PC-3 (cell line): Measurements from ENCODE around the gene PLA2G4A. TPM values are rescaled to one million over a fixed set of nuclear protein-coding genes. Genes with fewer than 3 reads are reported as not detected.
A peak's percentile ranks its signal among the peaks of the same experiment; 100 is the strongest.

Experiments
- ATAC-seq: fragments of 200-7000 bp; cut with Tn5 transposase; 2 replicates; pipeline ENCODE4 v1.9.1; 2020; ENCODE audit warnings: mild to moderate bottlenecking, moderate library complexity
- BruUV-seq: library from RNA; stranded (reverse); fragments of 400-500 nt; replicated peaks from 2 replicates; lab custom pipeline; 2021; lab: Mats Ljungman, UMichigan
- CTCF ChIA-PET: fragments of 300-600 bp; sonication (Branson Sonifier 250); formaldehyde crosslinking; loops from one replicate; lab custom pipeline; 2022; ENCODE audit warnings: antibody characterized with exemption; lab: Charles Lee
- POLR2A ChIA-PET: fragments of 300-600 bp; sonication (Branson Sonifier 250); formaldehyde crosslinking; loops from one replicate; lab custom pipeline; 2022; ENCODE audit warnings: antibody characterized with exemption; ENCODE audit not compliant: unreplicated experiment; lab: Charles Lee
- DNase-seq: peaks from one replicate; pipeline ENCODE4 v3.0.0-alpha.2; 2015
- H2AFZ ChIP-seq: fragments of 300-600 bp; sonication (generic); 2 replicates; pipeline ENCODE4 v1.6.0; 2016; ENCODE audit warnings: antibody characterized with exemption, low read length
- H3F3A ChIP-seq: fragments of 300-600 bp; sonication (generic); one replicate; pipeline ENCODE4 v1.6.0; 2017; ENCODE audit warnings: antibody characterized with exemption, low read length, control low read depth, mild to moderate bottlenecking; ENCODE audit not compliant: unreplicated experiment
- H3K27ac ChIP-seq: fragments of 300-600 bp; sonication (generic); 2 replicates; pipeline ENCODE4 v1.5.1; 2016; ENCODE audit warnings: mild to moderate bottlenecking, low read length
- H3K27me3 ChIP-seq: fragments of 300-600 bp; sonication (generic); 2 replicates; pipeline ENCODE4 v1.6.1; 2016; ENCODE audit warnings: low read length, mixed read lengths
- H3K36me3 ChIP-seq: fragments of 300-600 bp; sonication (generic); 2 replicates; pipeline ENCODE4 v1.6.1; 2016; ENCODE audit warnings: low read depth, mixed run types, low read length, mixed read lengths
- H3K4me1 ChIP-seq: fragments of 300-600 bp; sonication (generic); 2 replicates; pipeline ENCODE4 v1.5.1; 2016; ENCODE audit warnings: low read length; ENCODE audit not compliant: insufficient read depth
- H3K4me2 ChIP-seq: fragments of 300-600 bp; sonication (generic); 2 replicates; pipeline ENCODE4 v1.6.0; 2016; ENCODE audit warnings: low read length
- H3K4me3 ChIP-seq: fragments of 300-600 bp; sonication (generic); 2 replicates; pipeline ENCODE4 v1.5.1; 2016; ENCODE audit warnings: mild to moderate bottlenecking, low read length, mixed read lengths
- H3K79me2 ChIP-seq: fragments of 300-600 bp; sonication (generic); 2 replicates; pipeline ENCODE4 v1.6.1; 2017; ENCODE audit warnings: low read length, mixed read lengths
- H3K9ac ChIP-seq: fragments of 300-600 bp; sonication (generic); 2 replicates; pipeline ENCODE4 v1.6.0; 2016; ENCODE audit warnings: mild to moderate bottlenecking, low read length
- H3K9me2 ChIP-seq: fragments of 300-600 bp; sonication (generic); replicated peaks from 2 replicates; pipeline ENCODE4 v1.6.1; 2016; ENCODE audit warnings: mixed run types, low read length, mixed read lengths
- H3K9me3 ChIP-seq: fragments of 300-600 bp; sonication (generic); 2 replicates; pipeline ENCODE4 v1.6.1; 2016; ENCODE audit warnings: low read length, mixed read lengths
- H4K20me1 ChIP-seq: fragments of 300-600 bp; sonication (generic); 2 replicates; pipeline ENCODE4 v1.6.1; 2016; ENCODE audit warnings: low read length, mixed read lengths
- CTCF ChIP-seq: fragments of 300-600 bp; sonication (generic); conservative IDR thresholded peaks from 2 replicates; pipeline ENCODE4 v1.5.1; 2017; ENCODE audit warnings: antibody characterized with exemption, low read depth, mild to moderate bottlenecking, low read length
- EZH2 ChIP-seq: fragments of 300-600 bp; sonication (generic); IDR thresholded peaks from one replicate; pipeline ENCODE4 v1.6.1; 2017; ENCODE audit warnings: antibody characterized with exemption, mild to moderate bottlenecking, low read length; ENCODE audit not compliant: unreplicated experiment
- EZH2phosphoT487 ChIP-seq: fragments of 300-600 bp; sonication (generic); IDR thresholded peaks from 2 replicates; pipeline ENCODE4 v1.6.1; 2018; ENCODE audit warnings: mild to moderate bottlenecking, antibody characterized with exemption, low read length, borderline replicate concordance
- intact Hi-C: fragments of 100-400 bp; cut with micrococcal nuclease; formaldehyde crosslinking; loops from 2 replicates; pipeline ENCODE4 v1.9.0; 2023
- total RNA-seq: library from RNA; depleted of rRNA; stranded (reverse); fragments of >200 nt; gene quantifications from 2 replicates; pipeline ENCODE4 v1.2.3, GENCODE V29; 2014; rRNA removed

Gene PLA2G4A
- total RNA-seq, 1 experiment from 2014 or later = 2.3 TPM

GRCh38 chr1:187033693-187034390 lies 205.1 kb downstream of the PLA2G4A start:
- DNase-seq = no peak
- Histone ChIP-seq H3K27ac (no peak overlapping the region), H3F3A (no peaks in the 10 kb centered on the region), H3K4me1 (peaks cover 8% of the 10 kb centered on the region), H3K9me2 (no peaks in the 10 kb centered on the region), H3K79me2 (no peaks in the 10 kb centered on the region), H3K4me2 (no peak overlapping the region), H3K36me3 (no peaks in the 10 kb centered on the region), H3K9me3 (no peaks in the 10 kb centered on the region), H3K4me3 (no peak overlapping the region), H3K27me3 (no peaks in the 10 kb centered on the region), H4K20me1 (no peaks in the 10 kb centered on the region), H3K9ac (no peak overlapping the region), H2AFZ (no peak overlapping the region)
- TF ChIP-seq EZH2 = no peak
- TF ChIP-seq EZH2phosphoT487 = no peak
- CTCF ChIA-PET = no interaction called here
- intact Hi-C loops = no loop called here
- no peak for ATAC-seq
- POLR2A ChIA-PET = no interaction called here
- no TSS peak for BruUV-seq

- Histone ChIP-seq H3K79me2 (no peaks in the 10 kb centered on the region), H3K27ac (no peak overlapping the region), H3K36me3 (no peaks in the 10 kb centered on the region), H3K9me2 (no peaks in the 10 kb centered on the region), H3K9ac (no peak overlapping the region), H3K4me1 (peaks cover 14% of the 10 kb centered on the region), H4K20me1 (no peaks in the 10 kb centered on the region), H3K9me3 (no peaks in the 10 kb centered on the region), H3K4me2 (no peak overlapping the region), H3K4me3 (no peak overlapping the region), H2AFZ (no peak overlapping the region), H3F3A (no peaks in the 10 kb centered on the region), H3K27me3 (no peaks in the 10 kb centered on the region)
- intact Hi-C loops = no loop called here
- DNase-seq = no peak
- BruUV-seq = no TSS peak
- ChIA-PET CTCF (no interaction called here), POLR2A (no interaction called here)
- no peak for TF ChIP-seq EZH2
- TF ChIP-seq EZH2phosphoT487 = no peak
- no peak for TF ChIP-seq CTCF
- no peak for ATAC-seq
These were observed 205.8 kb downstream of the PLA2G4A start for GRCh38 chr1:187034501-187034900.

GRCh38 chr1:187037973-187038553 lies 209.3 kb downstream of the PLA2G4A start:
- 0 out of 2 replicates have a peak overlapping the region, but pooled peaks have one; percentile 10 for H3K9ac ChIP-seq
- H3K4me3 ChIP-seq = no peak overlapping the region
- no peaks in the 10 kb centered on the region for H4K20me1 ChIP-seq
- POLR2A ChIA-PET = no interaction called here
- H3K4me2 ChIP-seq = no peak overlapping the region; the same call in 1 of the 2 replicates
- DNase-seq (no peak), ATAC-seq (no peak)
- H3K36me3 ChIP-seq = no peaks in the 10 kb centered on the region
- H2AFZ ChIP-seq = no peak overlapping the region
- H3K9me2 ChIP-seq = no peaks in the 10 kb centered on the region
- no TSS peak for BruUV-seq
- TF ChIP-seq EZH2 (no peak), EZH2phosphoT487 (no peak), CTCF (no peak)
- H3K4me1 ChIP-seq = peaks cover 24% of the 10 kb centered on the region
- H3K27me3 ChIP-seq = no peaks in the 10 kb centered on the region
- no peaks in the 10 kb centered on the region for H3K9me3 ChIP-seq
- intact Hi-C loops = loop anchor here (5.0 kb wide), 1 partner anchor 36 kb away; no protein-coding TSS in a partner anchor
- no peaks in the 10 kb centered on the region for H3K79me2 ChIP-seq
- H3K27ac ChIP-seq = peak overlapping the region; percentile 66
- CTCF ChIA-PET = interaction anchor here (1.2 kb wide), 1 partner anchor 27 kb away, joined by 4 read pairs; no protein-coding TSS in a partner anchor
- H3F3A ChIP-seq = no peaks in the 10 kb centered on the region

Other genes with a start within 250 kb of the PLA2G4A start
- 4.9 and 7.9 TPM in 2 replicates for gene PTGS2, start 148.5 kb upstream of the PLA2G4A start, total RNA-seq